ENCODE results near the gene CWC15. TPM values are rescaled to one million over a fixed set of nuclear protein-coding genes. Genes with fewer than 3 reads are reported as not detected.
"Not testable (repeated sequence)": the region's sequence is repeated elsewhere in the genome, so short reads cannot be mapped to it uniquely, and the experiment has no call there.

Gene CWC15
- total RNA-seq, result 10 to 100 TPM; 62.7 to 69.4 TPM
- polyA plus RNA-seq, result 10 to 100 TPM; 64.6 to 67.8 TPM

- Histone ChIP-seq H3K4me3 (ENCODE audit: low read length in 2 of 2) (peak within 1 kb of the TSS; percentile 61 to 95), H3K27me3 (ENCODE audit: insufficient read depth, low read length) (no peaks in the 10 kb centered on the region), H3K36me3 (ENCODE audit: insufficient read depth, low read length) (peaks cover 31% of the 10 kb centered on the region), H3K4me1 (ENCODE audit: insufficient read depth, low read length) (peaks cover 16% of the 10 kb centered on the region), H3K27ac (ENCODE audit: low read depth, low read length) (peak within 1 kb of the TSS; percentile 92), H3K9me3 (ENCODE audit: control insufficient read depth in 1 of 2, low read length in 2 of 2) (no peaks in the 10 kb centered on the region)
- Mint-ChIP-seq H3K27ac (peak within 1 kb of the TSS; percentile 84 to 100 (median 98)), H3K27me3 (no peaks in the 10 kb centered on the region), H3K36me3 (peaks cover 34 to 41% of the 10 kb centered on the region in 2 donors), H3K9me3 (no peaks in the 10 kb centered on the region), H3K4me3 (peak within 1 kb of the TSS; percentile 94 to 100 (median 98)), H3K4me1 (peaks cover 14 to 35% (median 25%) of the 10 kb centered on the region in 4 donors)
- CTCF ChIA-PET (ENCODE audit: partially characterized antibody), result interaction anchor here (0.9 to 1.8 kb wide), 3 partner anchors 94 to 179 kb away, joined by 3 to 8 read pairs (median 3); partner anchors contain the start of gene SRSF8
- intact Hi-C loops (cut with micrococcal nuclease), result loop anchor here (1.0 to 5.0 kb wide), 8 partner anchors 48 to 1416 kb away; partner anchors contain the start of genes CCDC82, ENDOD1, FAM76B and FUT4
- peak; percentile 91 to 96 (median 93) for DNase-seq
- POLR2A ChIA-PET (ENCODE audit: partially characterized antibody), result interaction anchor here (0.6 to 3.2 kb wide), 16 partner anchors 12 to 1415 kb away, joined by 3 to 57 read pairs (median 6); partner anchors contain the start of genes C11orf54, CEP57, ENDOD1 and FAM76B
Measured at GRCh38 chr11:94973099-94973968, at the start of gene CWC15, which contains the start of gene KDM4D. Gene CWC15, minus strand, starts transcription at chr11:94973556. Its CDS starts 1,371 bp downstream, at chr11:94972185. Gene KDM4D, plus strand, starts transcription at chr11:94973709. Its CDS starts 23,664 bp downstream, at chr11:94997373.

DNA sequence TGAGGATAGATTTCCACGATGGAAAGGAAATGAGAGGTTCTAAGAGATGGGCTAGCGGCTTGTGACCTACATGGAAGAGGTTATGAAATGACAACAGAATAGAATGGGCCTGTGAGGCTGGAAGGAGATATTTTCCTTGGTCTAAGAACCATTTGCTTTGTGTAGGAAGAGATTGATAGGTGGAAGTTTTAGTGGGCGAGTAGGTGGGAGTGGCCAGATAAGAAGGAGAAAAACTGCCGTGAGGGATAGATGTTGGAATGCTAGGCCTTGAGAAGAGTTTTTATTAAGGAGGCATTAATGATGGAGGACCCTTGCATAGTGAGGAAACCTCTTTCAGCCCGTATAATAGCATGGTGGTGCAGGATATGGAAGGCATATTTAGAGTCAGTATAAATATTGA, 48.1 kb upstream of the CWC15 start:
- H3K9me3 ChIP-seq (ENCODE audit: control insufficient read depth in 1 of 2, low read length in 2 of 2); H3K36me3 Mint-ChIP-seq; H3K9me3 Mint-ChIP-seq; H3K4me1 Mint-ChIP-seq; DNase-seq; intact Hi-C loops (cut with micrococcal nuclease); H3K36me3 ChIP-seq (ENCODE audit: insufficient read depth, low read length); POLR2A ChIA-PET (ENCODE audit: partially characterized antibody); H3K4me3 Mint-ChIP-seq; H3K4me3 ChIP-seq (ENCODE audit: low read length in 2 of 2); H3K27ac Mint-ChIP-seq; H3K27me3 Mint-ChIP-seq; H3K27me3 ChIP-seq (ENCODE audit: insufficient read depth, low read length); CTCF ChIA-PET (ENCODE audit: partially characterized antibody); H3K4me1 ChIP-seq (ENCODE audit: insufficient read depth, low read length); H3K27ac ChIP-seq (ENCODE audit: low read depth, low read length): not testable (repeated sequence)

- Histone ChIP-seq H3K4me1 (ENCODE audit: insufficient read depth, low read length) (no peaks in the 10 kb centered on the region), H3K27me3 (ENCODE audit: insufficient read depth, low read length) (no peaks in the 10 kb centered on the region), H3K36me3 (ENCODE audit: insufficient read depth, low read length) (no peaks in the 10 kb centered on the region), H3K9me3 (ENCODE audit: control insufficient read depth in 1 of 2, low read length in 2 of 2) (no peaks in the 10 kb centered on the region), H3K27ac (ENCODE audit: low read depth, low read length) (no peak overlapping the region), H3K4me3 (ENCODE audit: low read length in 2 of 2) (no peak overlapping the region)
- no peak overlapping the region for H3K27ac Mint-ChIP-seq
- no peaks in the 10 kb centered on the region for H3K36me3 Mint-ChIP-seq
- no peaks in the 10 kb centered on the region for H3K4me1 Mint-ChIP-seq
- H3K9me3 Mint-ChIP-seq, result peaks cover 0 to 3% (median 0%) of the 10 kb centered on the region in 8 donors
- peaks cover 3 to 6% of the 10 kb centered on the region in 2 donors for H3K27me3 Mint-ChIP-seq
- intact Hi-C loops (cut with micrococcal nuclease), result no loop called here
- CTCF ChIA-PET (ENCODE audit: partially characterized antibody), result no interaction called here
- POLR2A ChIA-PET (ENCODE audit: partially characterized antibody), result no interaction called here
- peak overlapping the region in 1 of 8 donors; percentile 39 for H3K4me3 Mint-ChIP-seq
- DNase-seq, result no peak
Measured at GRCh38 chr11:95016139-95016538, 42.8 kb upstream of the CWC15 start.

DNA sequence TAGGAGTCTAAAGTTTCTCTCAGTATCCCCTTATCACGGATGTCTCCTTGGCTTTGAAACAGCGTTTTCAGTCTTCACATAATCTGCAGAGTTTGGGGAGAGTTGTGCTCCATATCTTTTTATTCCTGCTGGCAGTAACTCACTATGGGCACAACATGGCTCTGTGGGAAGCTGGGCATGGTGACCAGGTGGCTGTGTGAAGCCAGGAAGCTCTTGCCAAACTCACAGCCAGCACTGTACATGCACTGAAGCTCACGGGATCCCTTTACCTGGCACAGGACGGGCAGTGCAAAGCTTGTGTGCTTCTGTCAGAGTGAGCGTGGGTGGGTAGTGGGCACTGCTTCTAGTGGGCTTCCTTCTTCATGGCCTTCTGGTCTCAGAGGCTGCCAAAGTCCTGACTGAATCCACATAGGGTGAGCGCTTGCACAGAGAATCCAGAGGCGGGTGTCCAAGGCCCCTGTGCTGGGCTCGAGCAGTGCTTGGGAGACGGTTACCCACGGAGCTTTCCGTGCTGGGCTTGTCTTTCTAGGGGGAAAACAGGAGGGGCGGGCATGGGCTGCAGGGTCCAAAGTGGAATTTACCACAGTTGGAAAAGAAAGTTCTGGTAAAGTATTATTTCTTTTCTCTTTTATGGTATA, 40.9 kb upstream of the CWC15 start:
- intact Hi-C loops (cut with micrococcal nuclease), result no loop called here
- no peaks in the 10 kb centered on the region for H3K4me1 Mint-ChIP-seq
- Histone ChIP-seq H3K27ac (ENCODE audit: low read depth, low read length) (no peak overlapping the region), H3K4me3 (ENCODE audit: low read length in 2 of 2) (no peak overlapping the region), H3K27me3 (ENCODE audit: insufficient read depth, low read length) (no peaks in the 10 kb centered on the region), H3K9me3 (ENCODE audit: control insufficient read depth in 1 of 2, low read length in 2 of 2) (no peaks in the 10 kb centered on the region), H3K4me1 (ENCODE audit: insufficient read depth, low read length) (no peaks in the 10 kb centered on the region), H3K36me3 (ENCODE audit: insufficient read depth, low read length) (no peaks in the 10 kb centered on the region)
- no peak for DNase-seq
- H3K4me3 Mint-ChIP-seq, result no peak overlapping the region
- H3K9me3 Mint-ChIP-seq, result peaks cover 0 to 3% (median 0%) of the 10 kb centered on the region in 8 donors
- POLR2A ChIA-PET (ENCODE audit: partially characterized antibody), result no interaction called here
- no peak overlapping the region for H3K27ac Mint-ChIP-seq
- no peaks in the 10 kb centered on the region for H3K36me3 Mint-ChIP-seq
- peaks cover 3 to 8% of the 10 kb centered on the region in 2 donors for H3K27me3 Mint-ChIP-seq
- CTCF ChIA-PET (ENCODE audit: partially characterized antibody), result no interaction called here

DNA sequence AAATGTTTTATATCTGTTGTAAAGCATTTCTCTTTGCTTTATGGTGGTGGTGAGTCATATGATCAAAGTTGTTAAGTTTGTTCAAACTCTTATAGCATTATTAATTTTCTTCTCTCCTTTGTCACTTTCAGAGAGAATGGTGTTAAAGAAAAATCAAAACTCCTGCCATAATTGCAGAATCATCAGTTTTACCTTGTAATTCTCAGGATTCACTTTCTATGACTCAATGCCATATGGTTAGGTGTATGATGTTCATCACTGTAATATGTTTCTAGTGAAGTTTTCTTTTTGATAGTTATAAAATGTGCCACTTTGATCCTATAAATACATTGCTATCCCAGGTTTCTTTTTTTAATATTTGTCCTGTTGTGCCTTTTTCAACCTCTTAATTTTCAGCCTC, 38.0 kb upstream of the CWC15 start:
- H3K9me3 Mint-ChIP-seq, result peaks cover 0 to 3% (median 0%) of the 10 kb centered on the region in 8 donors
- Histone ChIP-seq H3K36me3 (ENCODE audit: insufficient read depth, low read length) (no peaks in the 10 kb centered on the region), H3K27ac (ENCODE audit: low read depth, low read length) (no peak overlapping the region), H3K4me1 (ENCODE audit: insufficient read depth, low read length) (no peaks in the 10 kb centered on the region), H3K4me3 (ENCODE audit: low read length in 2 of 2) (no peak overlapping the region), H3K27me3 (ENCODE audit: insufficient read depth, low read length) (no peaks in the 10 kb centered on the region), H3K9me3 (ENCODE audit: control insufficient read depth in 1 of 2, low read length in 2 of 2) (no peaks in the 10 kb centered on the region)
- ChIA-PET CTCF (ENCODE audit: partially characterized antibody) (no interaction called here), POLR2A (ENCODE audit: partially characterized antibody) (no interaction called here)
- intact Hi-C loops (cut with micrococcal nuclease), result no loop called here
- H3K27me3 Mint-ChIP-seq, result peaks cover 5 to 8% of the 10 kb centered on the region in 2 donors
- H3K36me3 Mint-ChIP-seq, result no peaks in the 10 kb centered on the region
- no peak overlapping the region for H3K4me3 Mint-ChIP-seq
- H3K4me1 Mint-ChIP-seq, result no peaks in the 10 kb centered on the region
- no peak overlapping the region for H3K27ac Mint-ChIP-seq
- no peak for DNase-seq

- H3K27me3 Mint-ChIP-seq, result peaks cover 5% of the 10 kb centered on the region in 2 donors
- no peak overlapping the region for H3K4me3 Mint-ChIP-seq
- intact Hi-C loops (cut with micrococcal nuclease), result no loop called here
- no peak for DNase-seq
- H3K27ac Mint-ChIP-seq, result no peak overlapping the region
- H3K9me3 Mint-ChIP-seq, result peaks cover 0 to 2% (median 0%) of the 10 kb centered on the region in 8 donors
- Histone ChIP-seq H3K36me3 (ENCODE audit: insufficient read depth, low read length) (no peaks in the 10 kb centered on the region), H3K27ac (ENCODE audit: low read depth, low read length) (no peak overlapping the region), H3K4me3 (ENCODE audit: low read length in 2 of 2) (no peak overlapping the region), H3K4me1 (ENCODE audit: insufficient read depth, low read length) (no peaks in the 10 kb centered on the region), H3K9me3 (ENCODE audit: control insufficient read depth in 1 of 2, low read length in 2 of 2) (no peaks in the 10 kb centered on the region), H3K27me3 (ENCODE audit: insufficient read depth, low read length) (no peaks in the 10 kb centered on the region)
- H3K4me1 Mint-ChIP-seq, result no peaks in the 10 kb centered on the region
- no peaks in the 10 kb centered on the region for H3K36me3 Mint-ChIP-seq
- ChIA-PET CTCF (ENCODE audit: partially characterized antibody) (no interaction called here), POLR2A (ENCODE audit: partially characterized antibody) (no interaction called here)
Measured at GRCh38 chr11:95005642-95006041, 32.3 kb upstream of the CWC15 start.

DNA sequence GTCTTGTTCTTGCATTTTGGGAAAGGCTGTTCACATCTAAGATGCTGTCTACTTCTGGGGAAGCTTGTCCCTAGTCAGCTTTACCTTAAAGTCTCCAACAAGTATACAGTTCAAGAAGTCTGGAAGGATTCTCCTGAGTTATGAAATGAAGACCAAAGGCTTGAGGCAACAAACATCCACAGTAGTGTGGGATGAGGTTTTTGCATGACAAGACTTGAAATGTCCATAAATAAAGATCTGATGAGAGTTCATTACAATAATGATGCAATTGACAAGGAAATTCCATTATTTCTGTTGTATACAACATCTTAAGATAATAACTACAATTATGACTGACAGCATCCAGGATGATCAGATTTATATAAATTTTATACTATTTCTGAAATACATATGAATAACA, 30.4 kb upstream of the CWC15 start:
- H3K36me3 Mint-ChIP-seq, result no peaks in the 10 kb centered on the region

More for the DNA sequence above, 30.4 kb upstream of the CWC15 start:
- H3K9me3 Mint-ChIP-seq, result peaks cover 0 to 2% (median 0%) of the 10 kb centered on the region in 8 donors
- Histone ChIP-seq H3K27ac (ENCODE audit: low read depth, low read length) (no peak overlapping the region), H3K4me3 (ENCODE audit: low read length in 2 of 2) (no peak overlapping the region), H3K4me1 (ENCODE audit: insufficient read depth, low read length) (no peaks in the 10 kb centered on the region), H3K36me3 (ENCODE audit: insufficient read depth, low read length) (no peaks in the 10 kb centered on the region), H3K27me3 (ENCODE audit: insufficient read depth, low read length) (no peaks in the 10 kb centered on the region), H3K9me3 (ENCODE audit: control insufficient read depth in 1 of 2, low read length in 2 of 2) (no peaks in the 10 kb centered on the region)
- H3K4me3 Mint-ChIP-seq, result no peak overlapping the region
- H3K4me1 Mint-ChIP-seq, result no peaks in the 10 kb centered on the region
- no peak for DNase-seq
- peaks cover 5% of the 10 kb centered on the region in 2 donors for H3K27me3 Mint-ChIP-seq
- intact Hi-C loops (cut with micrococcal nuclease), result no loop called here
- POLR2A ChIA-PET (ENCODE audit: partially characterized antibody), result no interaction called here
- H3K27ac Mint-ChIP-seq, result no peak overlapping the region
- CTCF ChIA-PET (ENCODE audit: partially characterized antibody), result interaction anchor here (1.1 kb wide), 1 partner anchor 63 kb away, joined by 4 read pairs; the partner anchor contains the start of gene SRSF8

Data from CD4-positive, alpha-beta memory T cell (primary cell).